Osteoblast (primary cell): ENCODE results near the gene SART3. TPM values are rescaled to one million over a fixed set of nuclear protein-coding genes. Genes with fewer than 3 reads are reported as not detected.

Experiments used
- DNase-seq: peaks from one replicate; pipeline ENCODE4 v3.0.0; 2011; ENCODE audit warnings: low spot score, mixed read lengths; ENCODE audit not compliant: insufficient read length; ENCODE audit errors: missing footprints
- H2AFZ ChIP-seq: 2 replicates; pipeline ENCODE4 v1.6.0; 2011; ENCODE audit warnings: mild to moderate bottlenecking, low read length
- H3K27ac ChIP-seq: 2 replicates; pipeline ENCODE4 v1.5.1; 2011; ENCODE audit warnings: mild to moderate bottlenecking, low read depth, low read length, moderate library complexity
- H3K27me3 ChIP-seq: 2 replicates; pipeline ENCODE4 v1.6.0; 2012; ENCODE audit warnings: mild to moderate bottlenecking, control low read depth, inconsistent platforms, low read length, moderate library complexity; ENCODE audit not compliant: insufficient read depth
- H3K36me3 ChIP-seq: 2 replicates; pipeline ENCODE4 v1.5.1; 2011; ENCODE audit warnings: mild to moderate bottlenecking, low read length, control low read depth, moderate library complexity; ENCODE audit not compliant: insufficient read depth
- H3K4me1 ChIP-seq: 2 replicates; pipeline ENCODE4 v1.5.1; 2011; ENCODE audit warnings: mild to moderate bottlenecking, low read length, control low read depth, moderate library complexity; ENCODE audit not compliant: insufficient read depth
- H3K4me2 ChIP-seq: 2 replicates; pipeline ENCODE4 v1.6.0; 2011; ENCODE audit warnings: mild to moderate bottlenecking, low read length; ENCODE audit not compliant: insufficient read depth
- H3K4me3 ChIP-seq: fragments of 200-600 bp; sonication (generic); 3 replicates; pipeline ENCODE4 v1.5.1; 2012; ENCODE audit warnings: mild to moderate bottlenecking, low read length, inconsistent platforms; ENCODE audit not compliant: insufficient read depth
- H3K79me2 ChIP-seq: 2 replicates; pipeline ENCODE4 v1.6.0; 2012; ENCODE audit warnings: mild to moderate bottlenecking, low read length, control low read depth, inconsistent platforms; ENCODE audit not compliant: insufficient read depth
- H3K9me3 ChIP-seq: 2 replicates; pipeline ENCODE4 v1.5.1; 2011; ENCODE audit warnings: low read depth, low read length, control low read depth
- H4K20me1 ChIP-seq: 2 replicates; pipeline ENCODE4 v1.6.0; 2012; ENCODE audit warnings: mild to moderate bottlenecking, low read length, control low read depth; ENCODE audit not compliant: insufficient read depth
- total RNA-seq: library from RNA; depleted of rRNA; stranded (reverse); fragments of >200 nt; gene quantifications from 2 replicates; pipeline ENCODE4 v1.2.3, GENCODE V29; 2012
- TF ChIP-seq, protein P1 (sequence below): IDR thresholded peaks from 2 replicates; pipeline ENCODE4 v1.5.1; 2011; ENCODE audit warnings: mild to moderate bottlenecking, low read depth, low read length, moderate library complexity; ENCODE audit errors: extremely low read depth

The SART3 gene
- total RNA-seq, 1 donor: 57.9 TPM

- Histone ChIP-seq H3K9me3 (no peaks in the 10 kb centered on the region), H2AFZ (peak within 1 kb of the TSS; percentile 88), H4K20me1 (no peaks in the 10 kb centered on the region), H3K4me2 (peak within 1 kb of the TSS; percentile 96), H3K4me3 (peak within 1 kb of the TSS; percentile 86), H3K79me2 (peaks cover 17% of the 10 kb centered on the region), H3K4me1 (peaks cover 8% of the 10 kb centered on the region), H3K27me3 (no peaks in the 10 kb centered on the region), H3K27ac (peak within 1 kb of the TSS; percentile 81), H3K36me3 (peaks cover 25% of the 10 kb centered on the region)
- TF ChIP-seq, protein P1, sequence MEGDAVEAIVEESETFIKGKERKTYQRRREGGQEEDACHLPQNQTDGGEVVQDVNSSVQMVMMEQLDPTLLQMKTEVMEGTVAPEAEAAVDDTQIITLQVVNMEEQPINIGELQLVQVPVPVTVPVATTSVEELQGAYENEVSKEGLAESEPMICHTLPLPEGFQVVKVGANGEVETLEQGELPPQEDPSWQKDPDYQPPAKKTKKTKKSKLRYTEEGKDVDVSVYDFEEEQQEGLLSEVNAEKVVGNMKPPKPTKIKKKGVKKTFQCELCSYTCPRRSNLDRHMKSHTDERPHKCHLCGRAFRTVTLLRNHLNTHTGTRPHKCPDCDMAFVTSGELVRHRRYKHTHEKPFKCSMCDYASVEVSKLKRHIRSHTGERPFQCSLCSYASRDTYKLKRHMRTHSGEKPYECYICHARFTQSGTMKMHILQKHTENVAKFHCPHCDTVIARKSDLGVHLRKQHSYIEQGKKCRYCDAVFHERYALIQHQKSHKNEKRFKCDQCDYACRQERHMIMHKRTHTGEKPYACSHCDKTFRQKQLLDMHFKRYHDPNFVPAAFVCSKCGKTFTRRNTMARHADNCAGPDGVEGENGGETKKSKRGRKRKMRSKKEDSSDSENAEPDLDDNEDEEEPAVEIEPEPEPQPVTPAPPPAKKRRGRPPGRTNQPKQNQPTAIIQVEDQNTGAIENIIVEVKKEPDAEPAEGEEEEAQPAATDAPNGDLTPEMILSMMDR: no peak
- peak; percentile 99 for DNase-seq
Measured at GRCh38 chr12:108514973-108515814, 45.8 kb downstream of the SART3 start, which contains the start of gene FICD. FICD (plus strand) TSS chr12:108515277; CDS start chr12:108516973, 1,696 bp downstream.

DNA sequence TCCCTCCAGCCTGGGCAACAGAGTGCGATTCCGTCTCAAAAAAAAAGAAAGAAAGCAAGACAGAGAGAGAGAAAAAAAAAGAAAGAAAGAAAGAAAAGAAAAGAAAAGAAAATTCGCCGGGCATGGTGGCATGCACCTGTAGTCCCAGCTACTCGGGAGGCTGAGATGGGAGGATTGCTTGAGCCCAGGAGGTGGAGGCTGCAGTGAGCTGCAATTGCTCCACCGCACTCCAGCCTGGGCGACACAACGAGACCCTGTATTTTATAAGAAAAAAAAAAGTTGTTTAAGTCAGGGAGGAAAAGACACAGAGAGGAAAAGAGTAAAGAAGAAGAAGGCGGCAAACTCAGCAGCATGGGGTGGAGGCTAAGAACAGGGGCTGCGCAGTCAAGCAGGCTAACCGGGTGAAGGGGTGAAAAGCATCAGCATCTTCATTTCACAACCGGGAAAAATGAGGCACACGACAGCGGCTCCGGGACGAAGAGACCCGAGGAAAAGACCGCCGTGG, 46.5 kb downstream of the SART3 start:
- Histone ChIP-seq H3K4me3 (peak overlapping the region; percentile 86), H3K79me2 (peaks cover 16% of the 10 kb centered on the region), H3K4me2 (peak overlapping the region; percentile 96), H4K20me1 (no peaks in the 10 kb centered on the region), H3K27ac (no peak overlapping the region), H3K27me3 (no peaks in the 10 kb centered on the region), H2AFZ (peak overlapping the region; percentile 88), H3K9me3 (no peaks in the 10 kb centered on the region), H3K36me3 (peaks cover 19% of the 10 kb centered on the region), H3K4me1 (peaks cover 8% of the 10 kb centered on the region)
- no peak for DNase-seq
- TF ChIP-seq, protein P1: no peak

DNA sequence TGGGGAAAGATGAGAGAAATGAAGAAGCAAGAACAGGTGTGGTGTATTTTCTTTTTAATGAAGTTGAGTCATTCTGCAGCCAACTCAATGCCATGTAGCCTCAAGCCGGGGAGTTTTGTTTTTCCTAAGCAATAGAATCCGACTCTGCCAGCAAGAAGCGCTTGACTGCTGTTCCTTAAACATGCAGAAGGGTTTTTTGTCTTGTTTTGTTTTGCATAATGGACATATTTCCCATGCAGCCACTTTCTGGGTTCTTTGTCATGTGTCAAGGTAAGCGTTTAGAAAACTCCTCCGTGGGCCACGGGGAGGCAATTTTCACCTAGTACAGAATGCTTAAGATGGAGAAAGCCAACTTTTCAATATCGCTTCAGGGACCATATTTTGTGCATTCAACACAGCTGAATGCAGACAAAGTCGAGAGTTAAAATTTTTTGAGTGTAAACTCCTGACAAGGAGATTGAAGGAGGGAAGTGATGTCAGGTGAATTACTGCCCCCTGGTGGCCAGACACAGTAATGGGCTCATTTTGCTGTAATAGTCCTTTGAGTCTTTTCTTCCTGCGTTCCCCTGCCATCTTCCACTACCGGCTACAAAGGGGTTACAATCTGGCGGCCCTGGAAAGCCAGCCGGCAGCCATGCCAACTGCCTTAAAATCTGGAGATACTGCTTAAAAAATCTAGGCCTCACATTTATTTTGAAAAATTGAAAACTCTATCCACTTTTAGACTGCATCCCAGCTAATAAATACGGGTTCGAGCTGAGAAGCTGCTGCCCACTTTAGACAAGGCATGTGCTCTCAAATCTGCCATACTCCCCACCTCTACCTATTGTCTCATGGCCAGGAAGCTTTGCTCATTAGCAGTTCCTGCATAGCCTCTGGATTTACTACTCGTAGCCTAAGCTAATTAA, 49.1 kb downstream of the SART3 start:
- no peak overlapping the region for H3K4me3 ChIP-seq
- H3K79me2 ChIP-seq: peaks cover 12% of the 10 kb centered on the region
- H3K9me3 ChIP-seq: no peaks in the 10 kb centered on the region
- TF ChIP-seq, protein P1: peak; percentile 87
- peak overlapping the region; percentile 21 for H3K4me2 ChIP-seq
- H3K27me3 ChIP-seq: no peaks in the 10 kb centered on the region
- H2AFZ ChIP-seq: peak overlapping the region; percentile 49
- H3K36me3 ChIP-seq: no peaks in the 10 kb centered on the region
- no peak overlapping the region for H3K27ac ChIP-seq
- H3K4me1 ChIP-seq: peaks cover 8% of the 10 kb centered on the region
- H4K20me1 ChIP-seq: no peaks in the 10 kb centered on the region
- peak; percentile 89 for DNase-seq
